HUES6 (cell line): ENCODE results near the gene CXCR4.
"Not testable (repeated sequence)": the region's sequence is repeated elsewhere in the genome, so short reads cannot be mapped to it uniquely, and the experiment has no call there.

Experiments
- H3K27ac ChIP-seq: 2 replicates; pipeline ENCODE4 v1.7.0; 2013; ENCODE audit warnings: low read depth, mild to moderate bottlenecking, low read length, inconsistent platforms
- H3K27me3 ChIP-seq: 2 replicates; pipeline ENCODE4 v1.6.1; 2013; ENCODE audit warnings: low read length; ENCODE audit not compliant: control insufficient read depth, insufficient read depth
- H3K36me3 ChIP-seq: 2 replicates; pipeline ENCODE4 v1.6.1; 2013; ENCODE audit warnings: low read length; ENCODE audit not compliant: control insufficient read depth, insufficient read depth
- H3K4me1 ChIP-seq: 2 replicates; pipeline ENCODE4 v1.6.1; 2013; ENCODE audit warnings: low read length; ENCODE audit not compliant: control insufficient read depth, insufficient read depth
- H3K4me3 ChIP-seq: 2 replicates; pipeline ENCODE4 v1.5.1; 2013; ENCODE audit warnings: low read depth, low read length
- H3K9ac ChIP-seq: one replicate; pipeline ENCODE4 v1.6.1; 2013; ENCODE audit warnings: mild to moderate bottlenecking, low read length
- H3K9me3 ChIP-seq: 2 replicates; pipeline ENCODE4 v1.6.1; 2013; ENCODE audit warnings: low read depth, low read length; ENCODE audit not compliant: control insufficient read depth, insufficient read depth

The CXCR4 gene

DNA sequence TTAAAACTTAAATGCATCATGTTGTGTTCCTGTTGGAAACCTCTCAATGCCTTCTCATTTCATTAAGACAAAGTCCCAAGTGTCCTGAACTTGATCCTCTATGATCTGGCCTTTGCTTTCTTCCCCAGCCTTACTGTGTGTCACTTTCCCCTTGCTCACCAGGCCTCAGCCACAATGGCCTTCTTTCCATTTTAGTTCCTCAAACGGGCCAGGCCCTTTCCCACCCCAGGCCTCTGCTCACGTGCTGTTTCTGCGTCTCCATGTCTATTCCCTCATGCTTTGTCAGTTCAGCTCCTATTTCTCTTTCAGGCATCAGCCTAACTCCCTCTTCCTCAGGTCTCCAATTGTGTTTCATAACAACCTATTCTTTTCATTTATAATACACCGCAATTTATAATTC is 19.5 kb downstream of the CXCR4 start:
- Histone ChIP-seq H3K36me3 (no peaks in the 10 kb centered on the region), H3K4me3 (no peak overlapping the region), H3K27ac (no peak overlapping the region), H3K4me1 (peaks cover 4% of the 10 kb centered on the region), H3K27me3 (no peaks in the 10 kb centered on the region), H3K9me3 (no peaks in the 10 kb centered on the region), H3K9ac (no peak overlapping the region)

DNA sequence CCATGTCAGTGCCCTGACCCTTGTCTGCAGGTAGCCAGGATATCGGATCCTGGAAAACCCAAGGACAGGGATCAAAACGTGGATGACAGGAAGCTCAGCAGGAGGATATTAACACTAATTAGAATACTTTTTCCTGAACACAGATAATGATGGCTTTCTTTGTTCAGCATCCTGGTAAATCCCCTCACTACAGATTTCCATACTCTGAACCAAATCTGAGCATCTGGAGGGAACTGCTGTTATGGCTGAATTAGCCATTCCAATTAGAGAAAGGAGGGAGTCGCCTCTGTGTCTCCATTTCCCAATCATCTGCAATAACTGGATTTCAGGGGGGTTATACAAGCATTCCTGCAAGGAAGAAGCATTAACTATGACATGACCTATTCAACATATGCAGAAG is 24.4 kb downstream of the CXCR4 start:
- Histone ChIP-seq H3K36me3 (no peaks in the 10 kb centered on the region), H3K4me1 (peaks cover 14% of the 10 kb centered on the region), H3K9ac (no peak overlapping the region), H3K27ac (no peak overlapping the region), H3K9me3 (no peaks in the 10 kb centered on the region), H3K27me3 (no peaks in the 10 kb centered on the region), H3K4me3 (no peak overlapping the region)

- Histone ChIP-seq H3K4me3 (no peak overlapping the region), H3K27ac (no peak overlapping the region), H3K27me3 (no peaks in the 10 kb centered on the region), H3K4me1 (peaks cover 14% of the 10 kb centered on the region), H3K9me3 (peaks cover 2% of the 10 kb centered on the region; the same call in 1 of the 2 replicates), H3K9ac (no peak overlapping the region), H3K36me3 (no peaks in the 10 kb centered on the region)
These were observed 26.1 kb downstream of the CXCR4 start for GRCh38 chr2:136091899-136092298.

- not testable (repeated sequence) for H3K27ac ChIP-seq, H3K4me1 ChIP-seq, H3K9ac ChIP-seq, H3K36me3 ChIP-seq, H3K9me3 ChIP-seq, H3K4me3 ChIP-seq, H3K27me3 ChIP-seq
These were observed 30.0 kb downstream of the CXCR4 start for GRCh38 chr2:136087901-136088460.

GRCh38 chr2:136086253-136087016 is 31.5 kb downstream of the CXCR4 start:
- no peaks in the 10 kb centered on the region for H3K4me1 ChIP-seq
- peaks cover 2% of the 10 kb centered on the region; the same call in 1 of the 2 replicates for H3K9me3 ChIP-seq
- H3K27me3 ChIP-seq: no peaks in the 10 kb centered on the region
- no peaks in the 10 kb centered on the region for H3K36me3 ChIP-seq
- H3K27ac ChIP-seq: no peak overlapping the region
- no peak overlapping the region for H3K9ac ChIP-seq
- H3K4me3 ChIP-seq: no peak overlapping the region

DNA sequence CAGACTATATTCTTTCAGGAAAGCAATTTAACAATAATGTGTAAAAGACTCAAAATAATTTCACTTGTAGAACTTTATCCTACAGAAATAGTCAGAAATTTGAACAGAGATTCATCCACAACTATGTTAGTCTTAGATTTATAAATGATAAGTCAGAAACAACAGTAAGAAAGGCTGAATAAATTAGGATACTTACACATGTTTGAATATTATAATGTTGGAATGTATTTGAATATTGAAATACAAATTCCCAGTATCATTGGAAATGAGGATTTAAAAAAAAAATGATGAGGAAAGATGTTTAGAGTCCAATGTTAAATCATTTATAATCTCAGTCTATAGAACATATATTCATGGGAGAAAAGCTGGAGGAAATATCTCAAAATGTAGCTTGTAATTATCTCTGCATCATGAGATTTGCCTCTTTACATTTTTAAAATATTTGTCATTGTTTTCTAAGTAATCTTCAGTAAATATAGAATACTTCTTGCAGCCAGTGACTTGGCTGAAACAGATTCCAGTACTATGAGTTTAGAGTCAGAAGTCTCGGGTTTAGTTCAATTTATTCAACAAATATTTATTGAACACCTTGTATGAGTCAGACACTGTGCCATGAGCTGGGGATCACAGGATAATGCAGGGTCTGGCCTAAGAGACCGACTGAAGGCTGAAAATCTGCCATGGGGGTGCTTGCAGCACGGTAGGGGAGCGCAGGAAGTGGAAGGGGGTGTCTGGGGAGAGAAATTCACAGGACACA is 32.3 kb downstream of the CXCR4 start:
- H3K4me3 ChIP-seq: no peak overlapping the region
- no peaks in the 10 kb centered on the region for H3K27me3 ChIP-seq
- H3K4me1 ChIP-seq: no peaks in the 10 kb centered on the region
- H3K36me3 ChIP-seq: no peaks in the 10 kb centered on the region
- peaks cover 2% of the 10 kb centered on the region; the same call in 1 of the 2 replicates for H3K9me3 ChIP-seq
- H3K9ac ChIP-seq: no peak overlapping the region
- no peak overlapping the region for H3K27ac ChIP-seq

DNA sequence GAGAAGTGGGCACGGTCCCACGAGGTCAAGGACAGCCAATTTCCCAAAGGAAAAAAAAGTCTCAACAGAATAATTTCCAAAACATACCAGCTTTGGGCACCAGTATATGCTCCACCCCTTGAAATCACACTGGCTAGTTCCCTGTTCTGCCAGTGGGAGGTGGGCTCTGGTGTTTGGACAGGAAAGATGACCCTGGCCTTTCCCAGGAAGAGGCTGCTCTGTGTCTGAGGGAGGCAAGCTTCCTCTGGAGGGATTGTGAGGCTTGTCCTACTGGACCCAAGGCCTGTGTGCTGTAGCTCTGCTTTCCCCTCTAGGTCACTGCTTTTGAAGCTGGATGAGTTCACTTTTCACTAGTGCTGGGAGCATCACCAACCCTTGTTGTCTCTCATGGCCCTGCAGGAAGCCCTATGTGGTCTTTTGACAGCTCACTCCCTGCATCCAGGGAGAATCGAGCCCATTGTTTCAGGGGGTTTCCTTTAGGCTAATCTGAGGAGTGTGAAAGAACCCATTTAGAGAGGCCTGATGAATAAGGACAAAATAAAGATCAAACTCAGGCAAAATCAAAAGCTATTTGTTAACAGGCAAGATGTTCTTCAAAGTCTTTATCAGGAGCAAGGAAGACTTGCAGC is 36.3 kb downstream of the CXCR4 start:
- H3K36me3 ChIP-seq: no peaks in the 10 kb centered on the region
- no peak overlapping the region for H3K9ac ChIP-seq
- H3K27me3 ChIP-seq: no peaks in the 10 kb centered on the region
- H3K27ac ChIP-seq: no peak overlapping the region
- no peaks in the 10 kb centered on the region for H3K9me3 ChIP-seq
- H3K4me3 ChIP-seq: no peak overlapping the region
- H3K4me1 ChIP-seq: no peaks in the 10 kb centered on the region

DNA sequence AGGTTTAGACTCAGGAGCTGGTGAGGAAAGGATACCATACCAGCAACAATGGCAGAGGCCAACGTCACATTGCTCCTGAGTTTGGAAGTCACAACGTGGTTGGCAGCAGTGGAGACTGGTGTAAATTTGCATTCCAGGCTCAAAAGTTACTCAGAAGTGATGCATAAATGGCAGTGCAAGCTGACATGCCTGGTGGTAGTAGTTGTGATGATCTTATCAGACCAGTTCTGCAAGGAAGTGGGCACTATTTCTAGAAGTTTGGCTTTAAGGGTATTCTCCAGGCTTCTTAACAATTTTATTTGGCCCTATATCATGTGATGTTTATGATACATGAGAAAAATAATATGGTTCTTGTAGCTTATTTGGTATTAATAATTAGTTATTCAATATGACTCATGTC is 37.8 kb downstream of the CXCR4 start:
- H3K4me1 ChIP-seq: no peaks in the 10 kb centered on the region
- no peak overlapping the region for H3K4me3 ChIP-seq
- H3K27ac ChIP-seq: no peak overlapping the region
- H3K27me3 ChIP-seq: no peaks in the 10 kb centered on the region
- H3K9ac ChIP-seq: no peak overlapping the region
- no peaks in the 10 kb centered on the region for H3K9me3 ChIP-seq
- no peaks in the 10 kb centered on the region for H3K36me3 ChIP-seq

GRCh38 chr2:136077107-136077506 is 40.8 kb downstream of the CXCR4 start:
- H3K36me3 ChIP-seq: no peaks in the 10 kb centered on the region

GRCh38 chr2:136075476-136075875 is 42.5 kb downstream of the CXCR4 start:
- Histone ChIP-seq H3K27ac (no peak overlapping the region), H3K4me1 (no peaks in the 10 kb centered on the region), H3K4me3 (no peak overlapping the region), H3K9me3 (peaks cover 20% of the 10 kb centered on the region), H3K9ac (no peak overlapping the region), H3K36me3 (no peaks in the 10 kb centered on the region), H3K27me3 (no peaks in the 10 kb centered on the region)

More at GRCh38 chr2:136077107-136077506, 40.8 kb downstream of the CXCR4 start:
- no peaks in the 10 kb centered on the region for H3K4me1 ChIP-seq
- H3K27me3 ChIP-seq: no peaks in the 10 kb centered on the region
- peaks cover 17% of the 10 kb centered on the region for H3K9me3 ChIP-seq
- no peak overlapping the region for H3K4me3 ChIP-seq
- H3K27ac ChIP-seq: no peak overlapping the region
- no peak overlapping the region for H3K9ac ChIP-seq

GRCh38 chr2:136072621-136073020 is 45.3 kb downstream of the CXCR4 start:
- Histone ChIP-seq H3K27ac (no peak overlapping the region), H3K36me3 (no peaks in the 10 kb centered on the region), H3K4me3 (no peak overlapping the region), H3K9me3 (peaks cover 20% of the 10 kb centered on the region), H3K9ac (no peak overlapping the region), H3K27me3 (no peaks in the 10 kb centered on the region), H3K4me1 (no peaks in the 10 kb centered on the region)
